Right ventricle myocardium superior (tissue), 1 donor: ENCODE data around the gene SNED1. TPM values are rescaled to one million over a fixed set of nuclear protein-coding genes. Genes with fewer than 3 reads are reported as not detected.

Experiments used
- ATAC-seq: fragments of 200-7000 bp; cut with Tn5 transposase; one replicate; pipeline ENCODE4 v1.9.1; 2020; ENCODE audit warnings: mild to moderate bottlenecking; ENCODE audit not compliant: poor library complexity
- DNase-seq: peaks from one replicate; pipeline ENCODE4 v3.0.0-alpha.2; 2020
- intact Hi-C: fragments of 100-400 bp; cut with DNase I; formaldehyde crosslinking; loops from one replicate; pipeline ENCODE4 v1.11.2; 2022
- total RNA-seq: library from RNA; stranded (reverse); fragmentation: NEBNext Ultra II Directional; extraction: Animal tissue kit (Norgen Biotek cat#: 25700); gene quantifications from one replicate; pipeline ENCODE4 v1.2.1, GENCODE V29; 2021
- donor health status: DM: no; HTN: yes; CAD: no; lungs with severe emphysema.

SNED1 gene
- total RNA-seq, 1 donor from 2014 or later, result 8.0 TPM

GRCh38 chr2:241107031-241107783 is 108.8 kb downstream of the SNED1 start:
- intact Hi-C loops, result no loop called here
- no peak for DNase-seq
- no peak for ATAC-seq

DNA sequence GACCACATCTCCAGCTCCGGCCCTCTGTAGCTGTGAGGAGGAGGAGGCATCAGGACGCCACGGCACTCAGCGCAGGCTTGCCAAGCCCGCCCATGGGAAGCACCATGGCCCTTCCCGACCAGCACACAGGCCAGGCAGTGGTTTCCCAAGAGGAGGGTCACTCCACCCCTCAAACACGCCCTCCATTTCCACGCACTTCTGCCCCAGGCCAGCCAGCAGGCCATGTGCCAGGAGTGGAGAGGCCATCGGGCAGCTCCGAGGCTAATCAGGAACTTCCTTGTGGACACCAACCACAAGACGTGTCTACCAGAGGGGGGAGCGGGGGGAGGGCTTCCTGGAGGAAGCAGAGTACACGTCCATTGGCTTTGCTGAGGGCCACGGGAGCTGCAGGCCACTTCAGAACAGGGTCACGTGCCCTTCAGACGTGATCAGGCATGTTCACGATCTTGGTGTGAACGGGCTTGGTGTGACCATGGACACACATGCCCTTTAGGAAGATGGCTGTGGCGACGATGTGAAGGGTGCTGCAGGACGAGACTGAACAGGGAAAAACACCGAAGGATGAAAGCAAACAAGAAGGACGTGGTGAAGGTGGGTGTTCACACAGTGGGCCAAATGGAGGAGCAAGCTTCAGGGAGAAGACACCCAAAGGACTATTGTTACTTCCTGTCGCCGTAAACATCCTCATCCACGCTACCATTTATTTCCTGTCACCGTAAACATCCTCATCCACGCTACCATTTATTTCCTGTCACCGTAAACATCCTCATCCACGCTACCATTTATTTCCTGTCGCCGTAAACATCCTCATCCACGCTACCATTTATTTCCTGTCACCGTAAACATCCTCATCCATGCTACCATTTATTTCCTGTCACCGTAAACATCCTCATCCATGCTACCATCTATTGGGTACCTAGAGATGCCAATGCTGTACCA is 110.1 kb downstream of the SNED1 start:
- intact Hi-C loops, result no loop called here
- ATAC-seq (no peak), DNase-seq (no peak)

DNA sequence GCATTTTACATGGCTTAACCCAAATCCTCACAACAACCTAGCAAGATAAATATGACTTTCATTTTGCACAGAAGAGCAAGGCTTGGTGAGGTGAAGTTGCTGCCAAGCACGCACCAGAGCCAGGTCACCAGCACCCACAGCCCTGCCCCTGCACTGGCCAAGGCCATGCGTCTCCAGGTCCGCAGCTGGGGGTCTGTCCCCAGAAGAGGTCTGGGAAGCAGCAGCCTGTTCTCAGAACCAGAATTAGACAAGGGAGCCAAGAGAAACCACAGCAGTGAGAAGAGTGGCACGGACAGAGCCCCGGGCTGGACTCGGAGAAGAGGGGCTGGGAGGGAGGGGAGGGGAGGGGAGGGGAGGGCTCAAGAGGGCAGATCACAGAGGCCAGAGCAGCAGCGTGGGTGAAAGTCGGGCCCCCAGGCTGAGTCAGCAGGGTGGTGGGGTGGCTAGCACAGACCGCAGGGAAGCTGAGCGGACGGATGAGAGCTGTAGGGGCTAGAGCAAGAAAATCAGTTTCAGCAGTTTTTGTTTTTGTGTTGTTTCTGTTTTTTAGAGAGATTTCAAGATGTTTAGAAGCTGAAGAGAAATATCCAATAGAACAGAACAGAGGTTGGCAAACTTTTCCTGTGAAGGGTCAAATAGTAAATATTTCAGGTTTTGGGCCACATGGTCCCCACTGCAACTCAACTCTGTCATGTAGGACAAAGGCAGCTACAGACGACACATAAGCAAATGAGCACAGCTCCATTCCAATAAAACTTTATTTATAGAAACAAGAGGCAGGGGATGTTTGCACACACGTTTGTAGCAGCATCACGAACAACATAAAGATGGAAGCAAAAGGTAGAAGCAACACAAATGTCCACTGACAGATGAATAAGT is 111.0 kb downstream of the SNED1 start:
- DNase-seq (no peak), ATAC-seq (no peak)
- intact Hi-C loops, result no loop called here

DNA sequence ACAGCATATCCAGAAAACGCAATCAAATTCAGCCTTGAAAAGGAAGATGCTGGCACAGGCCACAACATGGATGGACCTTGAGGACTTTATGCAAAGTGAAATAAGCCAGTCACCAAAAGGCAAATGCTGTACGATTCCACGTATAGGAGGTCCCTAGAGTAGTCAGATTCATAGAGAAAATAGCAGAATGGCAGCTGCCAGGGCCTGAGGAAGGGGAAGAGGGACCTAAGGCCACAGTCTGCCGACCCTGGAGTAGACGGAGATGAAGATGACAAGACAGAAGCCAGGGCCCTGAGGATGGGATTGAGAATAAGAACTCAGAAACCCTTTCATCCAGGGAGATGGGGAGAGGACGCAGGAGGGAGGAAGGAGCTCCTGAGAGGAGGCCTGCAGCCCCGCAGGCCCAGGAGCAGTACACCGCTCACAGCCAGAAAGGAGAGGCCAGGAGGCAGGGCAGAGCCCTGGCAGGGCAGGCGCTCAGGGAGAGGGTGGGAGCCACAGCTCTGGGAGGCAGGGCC is 111.7 kb downstream of the SNED1 start:
- intact Hi-C loops, result no loop called here
- ATAC-seq (no peak), DNase-seq (no peak)

DNA sequence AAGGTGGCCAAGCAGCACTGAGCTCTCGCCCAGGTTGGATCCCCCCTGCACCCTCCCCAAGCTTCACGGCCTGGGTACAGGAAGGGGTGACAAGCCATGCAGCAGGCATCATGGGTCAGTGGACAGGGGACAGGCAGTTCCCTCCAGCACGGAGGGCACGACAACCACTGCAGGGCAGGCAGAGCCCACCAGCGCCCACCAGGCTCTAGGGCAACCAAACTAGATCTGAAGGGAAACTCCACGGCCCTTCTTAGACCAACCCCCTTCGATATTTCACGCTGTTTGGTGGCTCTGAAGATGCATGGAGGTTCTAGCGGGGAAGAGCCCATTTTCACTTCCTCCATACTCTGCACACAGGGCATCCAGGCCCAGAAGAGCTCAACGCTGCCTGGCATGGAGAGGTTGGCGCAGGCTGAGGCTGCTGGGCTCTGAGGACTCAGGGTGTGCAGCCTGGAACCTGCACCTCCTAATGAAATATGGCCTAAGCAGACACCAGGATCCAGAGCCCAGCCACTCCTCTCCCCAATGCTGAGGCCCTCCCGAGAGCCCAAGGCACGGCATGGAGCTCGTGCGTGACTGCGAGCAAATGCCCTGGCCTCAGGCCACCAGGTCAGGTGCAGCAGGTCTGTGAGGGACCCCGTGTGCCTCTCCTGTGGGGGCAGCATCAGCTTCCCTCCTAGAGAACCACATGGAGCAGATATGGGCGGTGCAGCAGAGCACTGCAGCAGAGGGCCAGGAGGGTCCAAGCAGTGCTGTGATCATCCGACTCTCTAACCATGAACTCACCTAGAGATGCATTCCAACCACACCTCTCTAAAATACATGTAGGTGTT is 112.4 kb downstream of the SNED1 start:
- intact Hi-C loops, result no loop called here
- ATAC-seq (no peak), DNase-seq (no peak)

DNA sequence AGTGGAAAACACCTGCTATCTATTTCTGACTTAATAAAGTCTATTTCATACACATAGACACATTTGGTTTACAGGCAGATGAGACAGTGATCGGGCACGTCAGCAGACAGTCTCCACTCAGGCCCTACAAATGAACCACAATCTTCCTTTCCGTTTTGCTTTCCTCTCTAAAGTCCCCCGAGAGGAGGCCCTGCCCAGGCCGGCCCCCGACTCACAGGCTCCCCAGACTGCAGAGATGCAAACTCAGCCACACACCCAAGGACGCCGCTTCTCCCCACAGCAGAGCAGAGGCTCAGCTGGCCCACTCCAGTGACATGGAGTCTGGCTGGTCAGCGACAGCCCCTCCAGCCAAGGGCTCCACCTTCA is 113.0 kb downstream of the SNED1 start:
- ATAC-seq, result no peak
- no peak for DNase-seq
- intact Hi-C loops, result no loop called here

DNA sequence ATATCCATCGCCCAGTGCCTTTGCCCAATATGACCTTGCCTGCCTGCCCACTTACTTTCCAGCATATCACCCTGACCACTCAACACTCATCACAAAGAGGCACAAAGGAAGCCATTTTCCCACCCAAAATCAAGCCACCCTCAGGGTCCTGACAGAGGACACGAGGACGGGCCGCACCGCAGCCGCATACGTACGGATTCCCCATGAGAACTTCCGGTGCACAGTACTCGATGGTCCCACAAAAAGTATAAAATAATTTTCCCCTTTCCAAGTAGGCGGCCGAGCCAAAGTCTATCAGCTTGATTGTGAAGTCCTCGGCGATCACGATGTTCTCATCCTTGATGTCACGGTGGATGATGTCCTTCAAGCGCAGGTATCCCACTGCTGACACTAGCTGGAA is 113.6 kb downstream of the SNED1 start:
- ATAC-seq, result no peak

GRCh38 chr2:241112592-241112991 is 114.2 kb downstream of the SNED1 start:
- DNase-seq (no peak), ATAC-seq (no peak)
- intact Hi-C loops, result no loop called here

More for the DNA sequence above, 113.6 kb downstream of the SNED1 start:
- no peak for DNase-seq
- intact Hi-C loops, result no loop called here

GRCh38 chr2:241114836-241115235 is 116.4 kb downstream of the SNED1 start:
- intact Hi-C loops, result no loop called here
- ATAC-seq (no peak), DNase-seq (no peak)

GRCh38 chr2:241115361-241115760 is 116.9 kb downstream of the SNED1 start:
- DNase-seq, result no peak
- no peak for ATAC-seq
- intact Hi-C loops, result no loop called here

DNA sequence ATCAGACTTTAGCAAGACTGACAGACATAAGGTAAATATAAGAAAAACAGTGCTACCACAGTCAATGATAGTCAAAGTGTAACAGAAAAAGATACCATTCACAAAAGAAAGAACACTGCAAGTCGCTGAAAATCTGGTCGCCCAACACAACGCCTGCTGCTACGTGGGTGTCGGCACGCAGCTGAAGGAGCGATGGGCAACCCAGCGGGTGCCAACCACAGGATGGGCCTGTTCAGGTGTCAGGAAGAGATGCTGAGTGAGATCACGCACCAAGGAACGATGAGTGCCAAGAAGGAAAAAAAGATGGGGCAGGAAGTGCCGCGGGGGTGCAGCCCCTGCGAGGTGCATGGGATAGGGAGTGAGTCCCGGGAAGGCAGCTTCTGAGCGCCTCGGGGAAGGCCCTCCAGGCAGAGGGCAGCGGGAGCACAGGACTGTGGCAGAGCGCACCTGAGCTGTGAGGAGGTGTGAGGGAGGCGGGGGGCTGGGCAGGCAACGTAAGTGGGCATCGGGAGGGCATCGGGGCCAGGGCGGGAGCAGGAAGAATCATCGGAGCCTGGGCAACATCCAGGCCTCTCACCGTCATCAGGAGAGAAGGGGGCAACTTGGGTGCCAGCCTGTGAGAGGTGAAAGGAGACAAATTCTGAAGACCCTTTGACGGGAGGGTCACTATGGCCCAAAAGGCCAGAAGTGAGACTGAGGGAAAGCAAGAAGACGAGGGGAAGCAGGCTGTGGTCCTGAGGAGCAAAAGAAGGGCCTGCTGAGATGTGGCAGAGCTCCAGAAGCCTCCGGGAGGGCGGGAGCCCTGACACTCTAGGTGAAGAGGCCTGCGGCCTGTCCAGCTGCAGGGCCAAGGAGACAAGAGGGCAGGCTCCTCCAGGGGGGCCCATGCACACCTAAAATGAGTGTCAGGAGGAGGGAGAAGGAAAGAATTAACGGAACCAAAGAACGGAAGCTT is 118.5 kb downstream of the SNED1 start:
- DNase-seq (no peak), ATAC-seq (no peak)
- intact Hi-C loops, result no loop called here

GRCh38 chr2:241118737-241119505 is 120.5 kb downstream of the SNED1 start:
- DNase-seq (no peak), ATAC-seq (no peak)
- intact Hi-C loops, result no loop called here

DNA sequence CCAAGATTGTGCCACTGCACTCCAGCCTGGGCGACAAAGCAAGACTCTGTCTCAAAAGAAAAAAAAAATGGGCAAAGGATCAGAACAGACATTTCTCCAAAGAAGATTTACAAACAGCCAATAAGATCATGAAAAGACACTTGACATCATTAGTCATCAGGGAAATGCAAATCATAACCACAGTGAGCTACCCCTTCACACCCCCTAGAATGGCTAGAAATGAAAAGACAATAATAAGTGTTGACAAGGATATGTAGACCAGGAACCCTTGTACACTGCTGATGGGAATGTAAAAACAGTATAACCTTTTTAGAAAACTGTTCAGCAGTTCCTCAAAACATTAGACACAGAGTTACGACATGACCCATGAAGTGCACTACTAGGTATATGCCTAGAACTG is 122.0 kb downstream of the SNED1 start:
- ATAC-seq (no peak), DNase-seq (no peak)
- intact Hi-C loops, result no loop called here

DNA sequence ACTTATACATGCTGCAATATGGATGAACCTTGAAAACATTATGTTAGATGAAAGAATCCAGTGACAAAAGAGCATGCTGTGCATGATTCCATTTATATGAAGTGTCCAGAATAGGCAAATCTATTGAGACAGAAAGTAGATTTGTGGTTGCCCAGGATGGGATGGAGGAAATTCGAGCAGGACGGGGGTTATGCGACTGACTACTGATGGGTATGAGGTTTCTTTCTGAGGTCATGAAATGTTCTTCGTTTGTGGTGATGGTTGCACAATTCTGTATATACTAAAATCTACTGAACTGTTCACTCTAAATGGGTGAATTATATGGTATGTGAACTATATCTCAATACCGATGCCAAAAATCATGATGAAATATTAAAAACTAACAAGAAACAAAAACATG is 122.6 kb downstream of the SNED1 start:
- intact Hi-C loops, result no loop called here
- ATAC-seq, result no peak
- no peak for DNase-seq

DNA sequence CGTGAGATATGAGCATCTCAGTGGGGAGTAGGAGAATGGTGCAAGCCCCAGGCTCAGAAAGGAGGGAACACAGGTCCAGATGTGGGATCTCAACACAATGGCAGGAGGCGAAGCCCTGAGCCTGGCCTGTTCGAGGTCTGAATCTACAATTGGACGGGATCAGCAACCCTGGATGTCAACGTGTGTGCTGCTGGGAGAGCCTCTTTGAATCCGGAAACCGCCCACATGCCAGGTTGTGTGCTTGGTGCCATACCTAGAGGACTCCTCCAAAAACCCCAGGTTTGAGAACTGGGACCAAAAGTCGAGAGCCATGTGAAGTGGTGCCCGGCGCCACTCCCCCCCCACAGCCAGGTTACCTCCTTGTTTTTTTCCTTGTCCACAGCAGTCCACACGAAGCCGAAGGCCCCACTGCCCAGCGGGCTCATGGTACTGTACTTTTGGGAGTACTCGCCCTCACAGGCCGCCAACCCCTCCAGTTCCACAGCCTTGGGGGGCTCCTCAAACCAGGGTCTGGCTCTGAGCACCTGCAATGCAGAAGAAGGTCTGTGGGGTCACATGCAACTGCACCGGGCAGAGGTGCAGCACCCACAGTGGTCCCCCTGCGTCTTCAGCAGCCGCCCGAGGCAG is 124.1 kb downstream of the SNED1 start:
- DNase-seq, result no peak
- intact Hi-C loops, result no loop called here
- no peak for ATAC-seq
